CD8-positive, alpha-beta memory T cell (primary cell): Measurements from ENCODE around the gene SORCS2. TPM values are rescaled to one million over a fixed set of nuclear protein-coding genes. Genes with fewer than 3 reads are reported as not detected.
A peak's percentile ranks its signal among the peaks of the same experiment; 100 is the strongest.

Experiments used
- CTCF ChIA-PET: fragments of 350-600 bp; sonication (Branson Sonifier 250); formaldehyde crosslinking; loops from one replicate; lab custom pipeline; 2021; ENCODE audit warnings: antibody characterized with exemption; lab: Charles Lee
- POLR2A ChIA-PET: fragments of 350-600 bp; sonication (Branson Sonifier 250); formaldehyde crosslinking; loops from one replicate; lab custom pipeline; 2021; ENCODE audit warnings: antibody characterized with exemption; lab: Charles Lee
- DNase-seq, 5 donors: peaks; one replicate each; pipeline versions ENCODE4 v3.0.0 to v3.0.0-alpha.2; 2020 to 2022; ENCODE audit warnings: mixed read lengths in 1 of 5
- H3K27ac ChIP-seq: one replicate; pipeline ENCODE4 v1.7.0; 2013; ENCODE audit warnings: low read depth, mild to moderate bottlenecking, low read length, moderate library complexity
- H3K27me3 ChIP-seq: 2 replicates; pipeline ENCODE4 v1.7.0; 2013; ENCODE audit warnings: low read length, mild to moderate bottlenecking; ENCODE audit not compliant: insufficient read depth, poor library complexity, severe bottlenecking
- H3K36me3 ChIP-seq: 2 replicates; pipeline ENCODE4 v1.7.0; 2013; ENCODE audit warnings: mild to moderate bottlenecking, low read length, moderate library complexity; ENCODE audit not compliant: insufficient read depth
- H3K4me1 ChIP-seq: 2 replicates; pipeline ENCODE4 v1.7.0; 2013; ENCODE audit warnings: mild to moderate bottlenecking, low read length, moderate library complexity; ENCODE audit not compliant: insufficient read depth
- H3K4me3 ChIP-seq: 2 replicates; pipeline ENCODE4 v1.7.0; 2013; ENCODE audit warnings: mild to moderate bottlenecking, low read length
- H3K9me3 ChIP-seq: 2 replicates; pipeline ENCODE4 v1.7.0; 2013; ENCODE audit warnings: mild to moderate bottlenecking, low read length
- H3K27ac Mint-ChIP-seq, 8 donors: one replicate each; pipeline ENCODE4 v1.8.0; 2020 to 2021; ENCODE audit warnings: mixed read lengths in 8 of 8, mild to moderate bottlenecking in 6 of 8, inconsistent platforms in 3 of 8, moderate library complexity in 3 of 8
- H3K27me3 Mint-ChIP-seq, 2 donors: one replicate each; pipeline ENCODE4 v1.8.0; 2020 to 2021; ENCODE audit warnings: mixed read lengths in 2 of 2, mild to moderate bottlenecking in 1 of 2, moderate library complexity in 1 of 2
- H3K36me3 Mint-ChIP-seq, 3 donors: one replicate each; pipeline ENCODE4 v1.8.0; 2020 to 2021; ENCODE audit warnings: mixed read lengths in 3 of 3, inconsistent platforms in 1 of 3, mild to moderate bottlenecking in 1 of 3
- H3K4me1 Mint-ChIP-seq, 3 donors: one replicate each; pipeline ENCODE4 v1.8.0; 2020 to 2021; ENCODE audit warnings: mixed read lengths in 3 of 3, inconsistent platforms in 1 of 3, mild to moderate bottlenecking in 1 of 3
- H3K4me3 Mint-ChIP-seq, 7 donors: one replicate each; pipeline ENCODE4 v1.8.0; 2020 to 2021; ENCODE audit warnings: mixed read lengths in 7 of 7, mild to moderate bottlenecking in 6 of 7, moderate library complexity in 4 of 7, inconsistent platforms in 2 of 7
- H3K9me3 Mint-ChIP-seq, 5 donors: one replicate each; pipeline ENCODE4 v1.8.0; 2020 to 2022; ENCODE audit warnings: mixed read lengths in 5 of 5, mild to moderate bottlenecking in 3 of 5, moderate library complexity in 2 of 5, inconsistent platforms in 1 of 5
- polyA plus RNA-seq: library from polyadenylated mRNA; unstranded; fragments of 300-500 nt; fragmentation: Illumina TruSeq; gene quantifications from one replicate; pipeline ENCODE4 v1.2.3, GENCODE V29; 2021
- total RNA-seq, 2 experiments: library from RNA; stranded (reverse); gene quantifications; one replicate each; pipeline ENCODE4 v1.2.3, GENCODE V29; 2021

The SORCS2 gene
- total and polyA plus RNA-seq, 3 experiments from 2014 or later: not detected

- CTCF ChIA-PET: no interaction called here
- H3K27me3 ChIP-seq: no peaks in the 10 kb centered on the region
- H3K36me3 ChIP-seq: no peaks in the 10 kb centered on the region
- DNase-seq: peak in 4 of 5 donors; percentile 33 to 68 (median 56)
- peak overlapping the region in 7 of 8 donors; percentile 47 to 91 (median 79) for H3K27ac Mint-ChIP-seq
- H3K4me3 Mint-ChIP-seq: peak overlapping the region; percentile 27 to 84 (median 66)
- peaks cover 0 to 6% of the 10 kb centered on the region in 2 donors for H3K27me3 Mint-ChIP-seq
- H3K9me3 Mint-ChIP-seq: peaks cover 0 to 12% (median 9%) of the 10 kb centered on the region in 5 donors
- H3K9me3 ChIP-seq: no peaks in the 10 kb centered on the region
- no peaks in the 10 kb centered on the region for H3K36me3 Mint-ChIP-seq
- POLR2A ChIA-PET: no interaction called here
- peaks cover 4% of the 10 kb centered on the region for H3K4me1 ChIP-seq
- peaks cover 7 to 20% (median 12%) of the 10 kb centered on the region in 3 donors for H3K4me1 Mint-ChIP-seq
- peak overlapping the region; percentile 9 for H3K27ac ChIP-seq
- H3K4me3 ChIP-seq: no peak overlapping the region
Observed at GRCh38 chr4:7324651-7325121, 132.3 kb downstream of the SORCS2 start.

DNA sequence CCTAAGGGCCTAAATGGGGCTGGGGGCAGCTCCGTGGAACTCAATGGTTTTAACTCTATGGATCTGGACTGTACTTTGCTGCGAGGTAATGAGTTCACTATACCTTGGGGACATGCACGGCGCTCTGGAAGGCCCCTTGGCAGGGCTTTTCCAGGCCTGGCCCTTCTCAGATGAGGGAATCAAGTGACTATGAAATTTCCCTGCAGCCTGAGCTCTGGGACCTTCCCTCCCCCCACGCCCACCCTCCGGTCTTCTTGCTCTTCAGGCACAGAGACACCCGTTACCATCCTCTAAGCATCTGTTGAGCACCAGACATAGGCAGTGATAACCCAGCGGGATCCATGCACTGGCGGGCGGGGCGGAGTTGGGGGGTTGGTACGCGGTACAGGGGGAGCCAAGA lies 133.2 kb downstream of the SORCS2 start:
- no peak overlapping the region for H3K4me3 ChIP-seq
- H3K4me1 Mint-ChIP-seq: peaks cover 7 to 20% (median 12%) of the 10 kb centered on the region in 3 donors
- POLR2A ChIA-PET: no interaction called here
- H3K4me3 Mint-ChIP-seq: peak overlapping the region in 3 of 7 donors; percentile 5 to 74 (median 13)
- H3K4me1 ChIP-seq: peaks cover 4% of the 10 kb centered on the region
- no peaks in the 10 kb centered on the region for H3K27me3 ChIP-seq
- peaks cover 0 to 9% (median 2%) of the 10 kb centered on the region in 5 donors for H3K9me3 Mint-ChIP-seq
- no peaks in the 10 kb centered on the region for H3K36me3 ChIP-seq
- no peak for DNase-seq
- H3K27ac Mint-ChIP-seq: peak overlapping the region in 5 of 8 donors; percentile 21 to 97 (median 56)
- H3K9me3 ChIP-seq: no peaks in the 10 kb centered on the region
- CTCF ChIA-PET: no interaction called here
- H3K27ac ChIP-seq: no peak overlapping the region
- H3K36me3 Mint-ChIP-seq: no peaks in the 10 kb centered on the region
- peaks cover 0 to 6% of the 10 kb centered on the region in 2 donors for H3K27me3 Mint-ChIP-seq

GRCh38 chr4:7326306-7326692 lies 134.0 kb downstream of the SORCS2 start:
- Mint-ChIP-seq H3K9me3 (peaks cover 0 to 3% (median 0%) of the 10 kb centered on the region in 5 donors), H3K36me3 (no peaks in the 10 kb centered on the region), H3K4me3 (peak overlapping the region in 1 of 7 donors; percentile 74), H3K27me3 (peaks cover 0 to 4% of the 10 kb centered on the region in 2 donors), H3K27ac (no peak overlapping the region), H3K4me1 (peaks cover 7 to 20% (median 12%) of the 10 kb centered on the region in 3 donors)
- peak in 1 of 5 donors; percentile 39 for DNase-seq
- H3K4me1 ChIP-seq: peaks cover 4% of the 10 kb centered on the region
- ChIA-PET CTCF (no interaction called here), POLR2A (no interaction called here)
- H3K4me3 ChIP-seq: no peak overlapping the region
- no peaks in the 10 kb centered on the region for H3K36me3 ChIP-seq
- H3K27me3 ChIP-seq: no peaks in the 10 kb centered on the region
- H3K9me3 ChIP-seq: no peaks in the 10 kb centered on the region
- H3K27ac ChIP-seq: no peak overlapping the region

DNA sequence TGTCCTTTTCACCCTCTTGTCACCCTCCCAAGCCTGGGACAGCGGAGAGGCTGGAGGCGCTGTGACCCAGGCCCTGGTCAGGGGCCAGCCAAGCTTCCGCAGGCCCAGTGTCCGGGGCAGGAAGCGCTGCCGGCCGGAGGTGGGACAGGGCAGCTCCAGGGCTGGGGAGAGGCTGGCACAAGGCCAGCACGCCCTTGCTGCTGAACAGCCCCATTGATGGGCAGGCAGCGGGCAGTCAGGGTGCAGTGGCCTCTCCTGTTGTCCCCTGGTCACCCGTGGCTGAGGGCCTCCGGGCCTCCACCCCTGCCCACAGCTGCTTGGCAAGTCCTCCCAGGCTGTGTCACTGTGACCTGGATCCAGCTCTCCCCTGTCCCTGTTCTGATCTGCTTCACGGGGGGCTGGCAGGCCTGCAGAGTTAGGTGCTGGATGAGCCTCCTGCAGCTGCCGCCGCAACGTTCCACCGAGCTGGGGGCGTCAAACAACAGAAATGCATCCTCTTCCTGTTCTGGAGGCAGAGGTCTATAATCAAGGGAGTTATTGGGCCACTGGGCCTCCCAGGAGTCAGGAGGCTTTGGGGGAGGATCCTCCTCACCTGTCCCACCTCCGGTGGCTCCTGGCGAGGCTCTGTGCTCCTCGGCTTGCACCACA lies 134.5 kb downstream of the SORCS2 start:
- peak overlapping the region in 1 of 8 donors; percentile 43 for H3K27ac Mint-ChIP-seq
- no peaks in the 10 kb centered on the region for H3K36me3 Mint-ChIP-seq
- peak overlapping the region in 2 of 7 donors; percentile 25 to 50 for H3K4me3 Mint-ChIP-seq
- peaks cover 0 to 4% of the 10 kb centered on the region in 2 donors for H3K27me3 Mint-ChIP-seq
- Histone ChIP-seq H3K27ac (no peak overlapping the region), H3K27me3 (no peaks in the 10 kb centered on the region), H3K4me3 (no peak overlapping the region), H3K4me1 (peaks cover 4% of the 10 kb centered on the region), H3K9me3 (no peaks in the 10 kb centered on the region), H3K36me3 (no peaks in the 10 kb centered on the region)
- ChIA-PET CTCF (no interaction called here), POLR2A (no interaction called here)
- peak in 1 of 5 donors; percentile 33 for DNase-seq
- peaks cover 7 to 20% (median 12%) of the 10 kb centered on the region in 3 donors for H3K4me1 Mint-ChIP-seq
- H3K9me3 Mint-ChIP-seq: peaks cover 0 to 2% (median 0%) of the 10 kb centered on the region in 5 donors

GRCh38 chr4:7327341-7327885 lies 135.1 kb downstream of the SORCS2 start:
- Mint-ChIP-seq H3K27me3 (peaks cover 0 to 4% of the 10 kb centered on the region in 2 donors), H3K4me3 (peak overlapping the region in 1 of 7 donors; percentile 50), H3K36me3 (no peaks in the 10 kb centered on the region), H3K27ac (peak overlapping the region in 1 of 8 donors; percentile 11), H3K9me3 (peaks cover 0 to 1% (median 0%) of the 10 kb centered on the region in 5 donors), H3K4me1 (peaks cover 7 to 20% (median 12%) of the 10 kb centered on the region in 3 donors)
- no peak overlapping the region for H3K4me3 ChIP-seq
- peaks cover 4% of the 10 kb centered on the region for H3K4me1 ChIP-seq
- no peak overlapping the region for H3K27ac ChIP-seq
- H3K27me3 ChIP-seq: no peaks in the 10 kb centered on the region
- CTCF ChIA-PET: no interaction called here
- H3K36me3 ChIP-seq: no peaks in the 10 kb centered on the region
- DNase-seq: peak in 1 of 5 donors; percentile 39
- H3K9me3 ChIP-seq: no peaks in the 10 kb centered on the region
- POLR2A ChIA-PET: no interaction called here

DNA sequence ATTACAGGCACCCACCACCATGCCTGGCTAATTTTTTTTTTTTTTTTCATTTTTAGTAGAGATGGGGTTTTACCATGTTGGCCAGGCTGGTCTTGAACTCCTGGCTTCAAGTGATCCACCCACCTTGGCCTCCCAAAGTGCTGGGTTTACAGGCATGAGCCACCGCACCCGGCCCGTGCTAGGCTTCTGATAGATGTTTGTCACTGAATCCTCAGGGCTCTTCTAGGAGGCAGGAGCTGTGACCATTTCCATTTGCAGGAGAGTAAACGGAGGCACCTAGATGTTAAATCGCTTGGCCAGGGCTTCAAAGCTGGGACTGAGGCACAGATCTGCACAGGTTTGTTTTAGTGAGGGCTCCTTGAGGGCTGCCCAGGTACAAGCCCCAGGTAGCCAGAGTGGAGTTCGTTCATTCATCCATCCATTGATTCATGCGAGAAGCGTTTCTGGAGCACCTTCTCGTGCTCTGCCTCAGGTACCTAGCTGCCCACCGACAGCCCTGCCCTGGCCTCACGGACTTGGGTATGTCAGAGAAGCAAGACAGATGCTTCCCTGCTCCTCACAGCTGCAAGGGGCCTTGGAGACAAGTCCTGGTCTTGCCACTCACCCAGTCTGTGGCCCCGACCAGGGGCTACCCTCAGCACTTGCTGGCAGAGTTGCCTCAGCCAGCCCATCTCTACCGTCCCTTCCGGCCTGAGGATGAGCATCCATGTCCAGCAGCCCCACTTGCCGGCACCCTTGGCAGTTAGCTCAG lies 136.0 kb downstream of the SORCS2 start:
- POLR2A ChIA-PET: no interaction called here
- H3K27ac ChIP-seq: no peak overlapping the region
- H3K27ac Mint-ChIP-seq: peak overlapping the region in 1 of 8 donors; percentile 70

GRCh38 chr4:7328913-7329638 lies 136.7 kb downstream of the SORCS2 start:
- Histone ChIP-seq H3K27me3 (no peaks in the 10 kb centered on the region), H3K36me3 (no peaks in the 10 kb centered on the region), H3K4me3 (no peak overlapping the region), H3K9me3 (no peaks in the 10 kb centered on the region), H3K27ac (no peak overlapping the region), H3K4me1 (peaks cover 4% of the 10 kb centered on the region)
- Mint-ChIP-seq H3K4me3 (no peak overlapping the region), H3K4me1 (peaks cover 7 to 20% (median 12%) of the 10 kb centered on the region in 3 donors), H3K27ac (no peak overlapping the region), H3K9me3 (no peaks in the 10 kb centered on the region), H3K36me3 (no peaks in the 10 kb centered on the region), H3K27me3 (peaks cover 0 to 4% of the 10 kb centered on the region in 2 donors)
- DNase-seq: peak in 1 of 5 donors; percentile 38
- ChIA-PET POLR2A (no interaction called here), CTCF (no interaction called here)

More for the DNA sequence above, 136.0 kb downstream of the SORCS2 start:
- Histone ChIP-seq H3K9me3 (no peaks in the 10 kb centered on the region), H3K4me1 (peaks cover 4% of the 10 kb centered on the region), H3K36me3 (no peaks in the 10 kb centered on the region), H3K4me3 (no peak overlapping the region), H3K27me3 (no peaks in the 10 kb centered on the region)
- CTCF ChIA-PET: no interaction called here
- peaks cover 7 to 20% (median 12%) of the 10 kb centered on the region in 3 donors for H3K4me1 Mint-ChIP-seq
- no peak overlapping the region for H3K4me3 Mint-ChIP-seq
- no peaks in the 10 kb centered on the region for H3K36me3 Mint-ChIP-seq
- no peaks in the 10 kb centered on the region for H3K9me3 Mint-ChIP-seq
- DNase-seq: no peak
- peaks cover 0 to 4% of the 10 kb centered on the region in 2 donors for H3K27me3 Mint-ChIP-seq
